K562 (cell line): ENCODE results near the gene SLC25A45. TPM values are rescaled to one million over a fixed set of nuclear protein-coding genes. Genes with fewer than 3 reads are reported as not detected.
A peak's percentile ranks its signal among the peaks of the same experiment; 100 is the strongest.

Source experiments
- CCNT2 ChIP-seq: IDR thresholded peaks from 2 replicates; pipeline ENCODE4 v1.6.1; 2011; ENCODE audit warnings: borderline replicate concordance, low read depth, mild to moderate bottlenecking, moderate library complexity, mixed read lengths, low read length; ENCODE audit not compliant: insufficient read length; ENCODE audit errors: extremely low read depth
- DPF2 ChIP-seq: fragments of 450-650 bp; IDR thresholded peaks from 2 replicates; pipeline ENCODE4 v1.6.1; 2016
- HNRNPH1 ChIP-seq: fragments of 200-400 bp; formaldehyde crosslinking; optimal IDR thresholded peaks from 2 replicates; pipeline ENCODE3; 2017; ENCODE audit warnings: low read depth, mild to moderate bottlenecking, low read length, moderate library complexity
- JUN ChIP-seq, 2 experiments: sonication (generic) in 1 of 2; formaldehyde crosslinking in 1 of 2; IDR thresholded peaks; 2 replicates each; pipeline versions ENCODE4 v1.6.1 to v1.8.0; 2012 to 2022; ENCODE audit warnings: borderline replicate concordance in 2 of 2, mild to moderate bottlenecking in 2 of 2, improper control_type of control experiment in 1 of 2, low read depth in 1 of 2, low read length in 1 of 2, missing genetic modification reagents in 1 of 2
- L3MBTL2 ChIP-seq: fragments of 450-650 bp; IDR thresholded peaks from 2 replicates; pipeline ENCODE4 v1.6.1; 2016; ENCODE audit warnings: mild to moderate bottlenecking, moderate library complexity
- LCOR ChIP-seq: sonication (generic); formaldehyde crosslinking; IDR thresholded peaks from 2 replicates; pipeline ENCODE4 v1.8.0; 2022; ENCODE audit warnings: mild to moderate bottlenecking, missing genetic modification reagents
- RBM15 ChIP-seq: fragments of 200-400 bp; formaldehyde crosslinking; IDR thresholded peaks from 2 replicates; pipeline ENCODE4 v1.6.1; 2018; ENCODE audit warnings: mild to moderate bottlenecking, low read length, moderate library complexity; ENCODE audit not compliant: insufficient read depth
- SNRNP70 ChIP-seq: fragments of 200-400 bp; formaldehyde crosslinking; optimal IDR thresholded peaks from 2 replicates; pipeline ENCODE3; 2017; ENCODE audit warnings: low read depth, low read length
- ZC3H8 ChIP-seq: fragments of 450-650 bp; IDR thresholded peaks from 2 replicates; pipeline ENCODE4 v1.6.1; 2017
- ZNF184 ChIP-seq: sonication (generic); formaldehyde crosslinking; IDR thresholded peaks from 2 replicates; pipeline ENCODE4 v1.5.0; 2020; ENCODE audit warnings: missing genetic modification reagents
- ZNF274 ChIP-seq: IDR thresholded peaks from 2 replicates; pipeline ENCODE4 v1.6.1; 2011; ENCODE audit warnings: low read depth, mild to moderate bottlenecking, low read length, moderate library complexity, borderline replicate concordance
- polyA plus RNA-seq, 8 experiments: library from polyadenylated mRNA; depleted of rRNA in 4 of 8; stranded (reverse) in 5 of 8; unstranded in 3 of 8; fragments of >200 nt; fragmentation: Nextera tagmentation in 2 of 8; fragmentation: Illumina TruSeq in 1 of 8; extraction: Ambion mirVana in 2 of 8; extraction: Trizol in 1 of 8; gene quantifications; 2 replicates each; pipeline versions ENCODE4 v1.2.1 to v1.2.3, GENCODE V29; 2011 to 2014; ENCODE audit warnings: inconsistent platforms in 1 of 8, missing spikeins in 1 of 8
- total RNA-seq, 7 experiments: library from RNA; depleted of rRNA in 6 of 7; stranded (reverse); fragments of >200 nt in 6 of 7; fragmentation: Illumina TruSeq in 2 of 7; extraction: Trizol in 2 of 7; gene quantifications; 2 replicates each; pipeline versions ENCODE4 v1.2.1 to v1.2.3, GENCODE V29; 2011 to 2021; ENCODE audit warnings: low replicate concordance in 1 of 7
- TF ChIP-seq, protein P1 (sequence below): fragments of 450-650 bp; IDR thresholded peaks from 2 replicates; pipeline ENCODE4 v1.6.1; 2016; ENCODE audit warnings: low read depth, mild to moderate bottlenecking, moderate library complexity
- TF ChIP-seq, protein P2 (sequence below): fragments of 450-650 bp; formaldehyde crosslinking; IDR thresholded peaks from 2 replicates; pipeline ENCODE4 v1.4.0; 2020; ENCODE audit warnings: mild to moderate bottlenecking, moderate library complexity
- TF ChIP-seq, protein P3 (sequence below): fragments of 250-450 bp; sonication (Bioruptor Pico); IDR thresholded peaks from 2 replicates; pipeline ENCODE4 v1.5.0; 2020; ENCODE audit warnings: mild to moderate bottlenecking
- TF ChIP-seq, protein P4 (sequence below), 2 experiments: fragments of 450-650 bp in 1 of 2; sonication (generic) in 1 of 2; formaldehyde crosslinking in 1 of 2; IDR thresholded peaks in 1 of 2; conservative IDR thresholded peaks in 1 of 2; 2 replicates each; pipeline versions ENCODE4 v1.6.1 to v1.8.1; 2016 to 2023; ENCODE audit warnings: mild to moderate bottlenecking in 2 of 2, moderate library complexity in 2 of 2, inconsistent platforms in 1 of 2, missing genetic modification reagents in 1 of 2

Gene SLC25A45
- total and polyA plus RNA-seq, 9 of the 15 experiments (the other 6 are each of a cell fraction or from before 2014, with no cell fraction given): 0.15 to 2.3 (median 0.68) TPM

DNA sequence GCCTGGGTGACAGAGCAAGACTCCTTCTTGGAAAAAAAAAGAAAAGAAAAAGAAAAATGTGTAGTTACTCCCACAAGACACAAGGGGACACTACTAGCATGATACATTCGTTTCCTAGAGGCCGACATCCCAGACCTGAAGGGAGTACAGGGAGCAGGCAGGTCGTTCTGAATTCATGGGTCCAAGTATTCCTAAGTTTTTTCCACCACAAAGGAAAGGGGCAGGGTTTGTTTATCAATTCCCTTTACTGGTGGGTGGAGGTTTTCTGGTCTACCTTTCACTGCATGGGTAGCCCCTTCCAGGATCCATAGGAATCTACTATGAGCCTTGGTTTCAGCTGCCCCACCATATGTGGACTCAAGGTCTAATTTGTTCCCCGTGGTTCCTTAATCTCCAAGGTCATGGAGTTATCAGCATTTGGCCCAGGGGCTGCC lies 16.1 kb downstream of the SLC25A45 start (continued):
- TF ChIP-seq, protein P1, sequence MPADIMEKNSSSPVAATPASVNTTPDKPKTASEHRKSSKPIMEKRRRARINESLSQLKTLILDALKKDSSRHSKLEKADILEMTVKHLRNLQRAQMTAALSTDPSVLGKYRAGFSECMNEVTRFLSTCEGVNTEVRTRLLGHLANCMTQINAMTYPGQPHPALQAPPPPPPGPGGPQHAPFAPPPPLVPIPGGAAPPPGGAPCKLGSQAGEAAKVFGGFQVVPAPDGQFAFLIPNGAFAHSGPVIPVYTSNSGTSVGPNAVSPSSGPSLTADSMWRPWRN: no peak
- TF ChIP-seq SNRNP70 (no peak), JUN (IDR thresholded peaks at IDR 0.05; ENCODE audit: borderline replicate concordance, low read depth, low read length) (peak; percentile 6; the same call in 1 of the 2 replicates), JUN (CRISPR knock-in tag; IDR thresholded peaks at IDR 0.05; ENCODE audit: borderline replicate concordance) (no peak), RBM15 (no peak), CCNT2 (no peak), HNRNPH1 (no peak), DPF2 (no peak; the same call in 1 of the 2 replicates), ZC3H8 (no peak), L3MBTL2 (0 out of 2 replicates have a peak, but pooled peaks have one; percentile 23), ZNF274 (no peak), ZNF184 (no peak), LCOR (CRISPR knock-in tag) (0 out of 2 replicates have a peak, but pooled peaks have one; percentile 41)
- TF ChIP-seq, protein P2, sequence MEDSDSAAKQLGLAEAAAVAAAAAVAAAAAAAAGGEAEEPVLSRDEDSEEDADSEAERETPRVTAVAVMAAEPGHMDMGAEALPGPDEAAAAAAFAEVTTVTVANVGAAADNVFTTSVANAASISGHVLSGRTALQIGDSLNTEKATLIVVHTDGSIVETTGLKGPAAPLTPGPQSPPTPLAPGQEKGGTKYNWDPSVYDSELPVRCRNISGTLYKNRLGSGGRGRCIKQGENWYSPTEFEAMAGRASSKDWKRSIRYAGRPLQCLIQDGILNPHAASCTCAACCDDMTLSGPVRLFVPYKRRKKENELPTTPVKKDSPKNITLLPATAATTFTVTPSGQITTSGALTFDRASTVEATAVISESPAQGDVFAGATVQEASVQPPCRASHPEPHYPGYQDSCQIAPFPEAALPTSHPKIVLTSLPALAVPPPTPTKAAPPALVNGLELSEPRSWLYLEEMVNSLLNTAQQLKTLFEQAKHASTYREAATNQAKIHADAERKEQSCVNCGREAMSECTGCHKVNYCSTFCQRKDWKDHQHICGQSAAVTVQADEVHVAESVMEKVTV: peak; percentile 85
- TF ChIP-seq, protein P3, sequence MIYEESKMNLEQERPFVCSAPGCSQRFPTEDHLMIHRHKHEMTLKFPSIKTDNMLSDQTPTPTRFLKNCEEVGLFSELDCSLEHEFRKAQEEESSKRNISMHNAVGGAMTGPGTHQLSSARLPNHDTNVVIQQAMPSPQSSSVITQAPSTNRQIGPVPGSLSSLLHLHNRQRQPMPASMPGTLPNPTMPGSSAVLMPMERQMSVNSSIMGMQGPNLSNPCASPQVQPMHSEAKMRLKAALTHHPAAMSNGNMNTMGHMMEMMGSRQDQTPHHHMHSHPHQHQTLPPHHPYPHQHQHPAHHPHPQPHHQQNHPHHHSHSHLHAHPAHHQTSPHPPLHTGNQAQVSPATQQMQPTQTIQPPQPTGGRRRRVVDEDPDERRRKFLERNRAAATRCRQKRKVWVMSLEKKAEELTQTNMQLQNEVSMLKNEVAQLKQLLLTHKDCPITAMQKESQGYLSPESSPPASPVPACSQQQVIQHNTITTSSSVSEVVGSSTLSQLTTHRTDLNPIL: no peak
- TF ChIP-seq, protein P4, sequence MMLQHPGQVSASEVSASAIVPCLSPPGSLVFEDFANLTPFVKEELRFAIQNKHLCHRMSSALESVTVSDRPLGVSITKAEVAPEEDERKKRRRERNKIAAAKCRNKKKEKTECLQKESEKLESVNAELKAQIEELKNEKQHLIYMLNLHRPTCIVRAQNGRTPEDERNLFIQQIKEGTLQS (IDR thresholded peaks at IDR 0.05): no peak
- TF ChIP-seq, protein P4 (CRISPR knock-in tag; conservative IDR thresholded peaks at IDR 0.05): no peak
